Upper lobe of left lung (tissue), 4 donors: ENCODE measurements around the gene PINK1.

Experiments used
- CTCF ChIP-seq, 6 experiments: fragments of 450-650 bp in 4 of 6; fragments of 200-600 bp in 2 of 6; sonication (generic) in 2 of 6; IDR thresholded peaks; one replicate each; pipeline ENCODE4 v1.5.1; 2016 to 2019; ENCODE audit warnings: antibody characterized with exemption in 6 of 6
- POLR2AphosphoS5 ChIP-seq, 2 donors: sonication (generic); formaldehyde crosslinking; IDR thresholded peaks; one replicate each; pipeline ENCODE4 v1.5.1; 2017; ENCODE audit warnings: antibody characterized with exemption in 2 of 2

- TF ChIP-seq CTCF (IDR thresholded peaks at IDR 0.05) = no peak
- no peak for TF ChIP-seq POLR2AphosphoS5 (IDR thresholded peaks at IDR 0.05)
These were observed 35.6 kb upstream of the PINK1 start for GRCh38 chr1:20597650-20598049.
